D721Med (cell line): ENCODE results near the gene DVL3.
A peak's percentile ranks its signal among the peaks of the same experiment; 100 is the strongest.

ENCODE experiments used
- DNase-seq: peaks from one replicate; pipeline ENCODE4 v3.0.0; 2011; ENCODE audit warnings: low spot score; ENCODE audit not compliant: insufficient read length
- FAIRE-seq: peaks from 2 replicates; lab custom pipeline; 2011; peaks lifted over from hg19 to GRCh38; lab: Jason Lieb, UNC
- CTCF ChIP-seq: IDR thresholded peaks from 2 replicates; pipeline ENCODE4 v1.5.1; 2012; ENCODE audit warnings: mild to moderate bottlenecking, control low read depth; ENCODE audit not compliant: insufficient read depth; ENCODE audit errors: missing control alignments

Gene DVL3

DNA sequence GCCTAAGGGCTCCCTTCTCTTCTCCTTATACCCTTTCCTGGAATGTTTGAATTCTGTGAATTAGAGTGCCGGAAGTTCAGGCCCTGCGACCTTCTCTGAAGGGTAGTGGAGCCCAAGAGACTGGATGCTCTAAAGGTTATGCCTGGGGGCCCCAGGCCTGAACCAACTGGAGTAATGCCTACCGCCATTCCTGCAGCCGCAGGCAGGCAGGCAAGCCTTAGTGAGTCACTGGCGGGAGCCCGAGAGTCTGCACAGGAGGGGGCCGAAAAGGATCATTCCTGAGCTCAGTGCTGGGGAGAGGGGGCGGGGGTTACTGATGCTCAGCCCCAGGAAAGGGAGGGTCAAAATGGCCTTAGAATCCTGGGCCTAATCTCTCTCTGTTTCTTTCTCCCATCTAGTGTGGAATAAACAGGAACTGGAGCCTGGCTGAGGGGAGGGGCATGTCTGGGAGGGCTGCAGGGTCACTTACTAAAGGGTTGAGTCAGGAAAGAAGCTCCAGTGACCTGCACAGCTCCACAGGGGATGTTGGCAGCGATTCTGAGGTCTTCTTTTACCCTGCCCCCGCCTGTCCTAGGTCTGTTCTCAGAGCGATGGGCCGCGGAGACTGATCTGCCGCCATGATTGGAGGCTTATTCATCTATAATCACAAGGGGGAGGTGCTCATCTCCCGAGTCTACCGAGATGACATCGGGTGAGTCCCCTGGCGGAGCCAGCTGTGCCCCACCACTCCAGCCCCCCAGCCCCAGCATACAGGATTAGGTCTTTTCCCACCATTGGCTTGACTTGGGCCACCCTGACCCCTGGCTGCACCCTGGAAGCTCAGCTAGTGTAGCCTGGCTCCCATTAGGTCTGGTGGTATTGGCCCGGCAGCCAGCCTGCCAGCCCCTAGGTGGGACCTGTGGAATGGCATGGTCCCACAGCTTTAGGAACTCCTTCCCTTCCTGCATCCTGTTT is 21.5 kb downstream of the DVL3 start:
- TF ChIP-seq CTCF = no peak
- FAIRE-seq (no peak), DNase-seq (peak; percentile 77)

- DNase-seq (peak; percentile 74), FAIRE-seq (no peak)
- TF ChIP-seq CTCF = no peak
Measured at GRCh38 chr3:184177331-184177731, 22.2 kb downstream of the DVL3 start.

- no peak for TF ChIP-seq CTCF
- FAIRE-seq (no peak), DNase-seq (no peak)
Measured at GRCh38 chr3:184177767-184178306, 22.7 kb downstream of the DVL3 start.

DNA sequence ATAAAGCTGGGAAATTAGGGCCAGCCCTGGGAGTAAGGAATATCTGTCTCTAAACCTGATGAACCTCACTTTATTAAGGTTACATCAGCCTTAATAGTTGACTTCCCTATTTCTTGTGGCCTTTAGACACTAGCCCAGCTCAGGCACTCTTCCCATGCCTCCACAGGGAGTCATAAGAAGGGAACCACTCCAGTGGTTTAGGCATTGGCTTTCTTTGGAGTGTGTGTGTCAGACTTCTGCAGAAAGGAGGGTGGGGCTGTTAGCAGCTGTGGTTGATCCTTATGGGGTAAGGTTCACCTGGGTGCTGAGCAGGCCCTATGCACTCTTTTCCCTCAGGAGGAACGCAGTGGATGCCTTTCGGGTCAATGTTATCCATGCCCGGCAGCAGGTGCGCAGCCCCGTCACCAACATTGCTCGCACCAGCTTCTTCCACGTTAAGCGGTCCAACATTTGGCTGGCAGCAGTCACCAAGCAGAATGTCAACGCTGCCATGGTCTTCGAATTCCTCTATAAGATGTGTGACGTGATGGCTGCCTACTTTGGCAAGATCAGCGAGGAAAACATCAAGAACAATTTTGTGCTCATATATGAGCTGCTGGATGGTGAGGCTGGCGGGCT is 23.5 kb downstream of the DVL3 start:
- FAIRE-seq (no peak), DNase-seq (no peak)
- no peak for TF ChIP-seq CTCF

DNA sequence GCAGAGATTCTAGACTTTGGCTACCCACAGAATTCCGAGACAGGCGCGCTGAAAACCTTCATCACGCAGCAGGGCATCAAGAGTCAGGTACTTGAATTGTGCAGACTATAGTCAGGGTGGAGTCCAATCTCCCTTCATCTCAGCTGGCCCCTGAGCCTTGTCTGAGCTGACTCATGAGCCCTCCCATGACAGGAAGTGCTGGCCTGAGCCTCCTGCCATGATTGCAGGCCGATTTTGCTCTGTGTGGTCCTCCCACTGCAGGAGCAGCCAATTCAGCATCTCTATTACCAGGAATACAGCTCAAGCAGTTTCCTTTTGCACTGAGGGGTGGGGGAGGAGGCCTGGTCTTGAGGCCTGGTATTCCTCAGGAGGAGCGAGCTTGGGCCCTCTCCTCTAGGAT is 25.0 kb downstream of the DVL3 start:
- DNase-seq (no peak), FAIRE-seq (no peak)
- no peak for TF ChIP-seq CTCF

DNA sequence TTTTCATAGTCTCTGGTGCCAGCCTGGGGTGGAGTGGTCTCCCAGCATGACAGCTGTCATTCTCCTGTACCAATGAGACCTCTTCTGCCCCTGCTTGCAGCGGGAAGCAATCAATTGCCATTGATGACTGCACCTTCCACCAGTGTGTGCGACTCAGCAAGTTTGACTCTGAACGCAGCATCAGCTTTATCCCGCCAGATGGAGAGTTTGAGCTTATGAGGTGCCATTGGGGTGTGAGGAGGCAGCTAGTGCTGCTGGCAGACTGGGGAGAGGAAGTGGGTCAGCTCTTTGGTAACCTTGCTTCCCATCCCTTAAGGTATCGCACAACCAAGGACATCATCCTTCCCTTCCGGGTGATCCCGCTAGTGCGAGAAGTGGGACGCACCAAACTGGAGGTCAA is 26.4 kb downstream of the DVL3 start:
- DNase-seq (no peak), FAIRE-seq (no peak)
- TF ChIP-seq CTCF = no peak
